K562 (cell line): ENCODE data around the gene PTPRE. TPM values are rescaled to one million over a fixed set of nuclear protein-coding genes. Genes with fewer than 3 reads are reported as not detected.

Experiments used
- ATAC-seq: fragments of 200-7000 bp; cut with Tn5 transposase; 3 replicates; pipeline ENCODE4 v1.9.1; 2020; ENCODE audit warnings: moderate library complexity
- BruUV-seq: library from RNA; stranded (reverse); fragments of 400-500 nt; replicated peaks from 2 replicates; lab custom pipeline; 2021; lab: Mats Ljungman, UMichigan
- CTCF ChIA-PET: fragments of 300-600 bp; formaldehyde crosslinking; extraction: SDS; loops from one replicate; lab custom pipeline; 2021; ENCODE audit warnings: low intra/inter-chr PET ratio; lab: Yijun Ruan, JAX
- POLR2A ChIA-PET: fragments of 300-600, 350-650 bp; sonication (Branson Sonifier 250); formaldehyde crosslinking; extraction: SDS; loops from one replicate; lab custom pipeline; 2021; ENCODE audit warnings: antibody characterized with exemption, inconsistent platforms; lab: Yijun Ruan, JAX
- DNase-seq, 4 experiments: peaks; one replicate each; pipeline versions ENCODE4 v3.0.0 to v3.0.0-alpha.2; 2011 to 2018; ENCODE audit warnings: low spot score in 3 of 4, mixed read lengths in 3 of 4; ENCODE audit errors: extremely low read depth in 1 of 4
- FAIRE-seq: peaks from 2 replicates; lab custom pipeline; 2011; peaks lifted over from hg19 to GRCh38; lab: Jason Lieb, UNC
- H2AFZ ChIP-seq: 2 replicates; pipeline ENCODE4 v1.6.0; 2011; ENCODE audit warnings: low read depth, low read length, control low read depth, inconsistent platforms
- H3K27ac ChIP-seq: fragments of 200-600 bp; 3 replicates; pipeline ENCODE4 v1.8.0; 2011; ENCODE audit warnings: low read depth, mild to moderate bottlenecking, control low read depth, inconsistent platforms, low read length, moderate library complexity, mixed read lengths; ENCODE audit errors: extremely low read depth
- H3K27me3 ChIP-seq, 2 experiments: fragments of 300-600 bp in 1 of 2; 2 replicates in 1 of 2; 3 replicates in 1 of 2; pipeline versions ENCODE4 v1.6.0 to v1.8.0; 2011; ENCODE audit warnings: inconsistent platforms in 2 of 2, low read length in 2 of 2, mild to moderate bottlenecking in 1 of 2, mixed read lengths in 1 of 2, moderate library complexity in 1 of 2; ENCODE audit not compliant: control insufficient read depth in 2 of 2, insufficient read depth in 2 of 2
- H3K36me3 ChIP-seq: fragments of 300-600 bp; 3 replicates; pipeline ENCODE4 v1.8.0; 2011; ENCODE audit warnings: mild to moderate bottlenecking, low read length, inconsistent platforms; ENCODE audit not compliant: control insufficient read depth, insufficient read depth
- H3K4me1 ChIP-seq, 2 experiments: fragments of 200-600 bp in 1 of 2; replicated peaks in 1 of 2; 2 replicates in 1 of 2; 3 replicates in 1 of 2; pipeline versions ENCODE4 v1.5.1 to v1.8.0; 2011; ENCODE audit warnings: inconsistent platforms in 2 of 2, low read length in 2 of 2, mild to moderate bottlenecking in 1 of 2, mixed read lengths in 1 of 2, moderate library complexity in 1 of 2; ENCODE audit not compliant: control insufficient read depth in 2 of 2, insufficient read depth in 2 of 2
- H3K4me2 ChIP-seq: 2 replicates; pipeline ENCODE4 v1.6.1; 2011; ENCODE audit warnings: low read length, control low read depth, inconsistent platforms, mixed read lengths; ENCODE audit not compliant: insufficient read depth
- H3K4me3 ChIP-seq: fragments of 200-600 bp; sonication (generic), shearing (Covaris generic); 2 replicates; pipeline ENCODE4 v1.5.1; 2016; ENCODE audit warnings: control low read depth, inconsistent platforms
- H3K79me2 ChIP-seq: fragments of 200-600 bp; 3 replicates; pipeline ENCODE4 v1.8.0; 2011; ENCODE audit warnings: low read length, inconsistent platforms; ENCODE audit not compliant: control insufficient read depth, insufficient read depth
- H3K9ac ChIP-seq, 2 experiments: 2 replicates each; pipeline versions ENCODE4 v1.6.0 to v1.6.1; 2011; ENCODE audit warnings: low read depth in 2 of 2, low read length in 2 of 2, control low read depth in 1 of 2, inconsistent platforms in 1 of 2, mild to moderate bottlenecking in 1 of 2, mixed read lengths in 1 of 2; ENCODE audit not compliant: insufficient read depth in 1 of 2
- H3K9me1 ChIP-seq: one replicate; pipeline ENCODE4 v1.6.0; 2011; ENCODE audit warnings: inconsistent platforms, mild to moderate bottlenecking, low read length, moderate library complexity; ENCODE audit not compliant: control insufficient read depth, insufficient read depth
- H3K9me3 ChIP-seq: replicated peaks from 2 replicates; pipeline ENCODE4 v1.5.1; 2011; ENCODE audit warnings: low read depth, low read length, inconsistent platforms; ENCODE audit not compliant: control insufficient read depth, insufficient read depth
- H4K20me1 ChIP-seq: replicated peaks from 2 replicates; pipeline ENCODE4 v1.6.1; 2011; ENCODE audit warnings: low read length, inconsistent platforms, mixed read lengths; ENCODE audit not compliant: control insufficient read depth, insufficient read depth
- HINFP ChIP-seq: fragments of 450-650 bp; conservative IDR thresholded peaks from 2 replicates; pipeline ENCODE4 v1.6.1; 2016; ENCODE audit warnings: missing genetic modification characterization, low read depth, mild to moderate bottlenecking, control low read depth, missing compliant biosample characterization
- KAT8 ChIP-seq: fragments of 450-650 bp; IDR thresholded peaks from 2 replicates; pipeline ENCODE4 v1.6.1; 2016; ENCODE audit warnings: low read depth, mild to moderate bottlenecking
- NKRF ChIP-seq: fragments of 450-650 bp; IDR thresholded peaks from 2 replicates; pipeline ENCODE4 v1.6.1; 2016; ENCODE audit warnings: borderline replicate concordance
- NR0B1 ChIP-seq: fragments of 450-650 bp; IDR thresholded peaks from one replicate; pipeline ENCODE4 v1.6.1; 2018; ENCODE audit warnings: mild to moderate bottlenecking, moderate library complexity; ENCODE audit not compliant: partially characterized antibody
- NR2C2 ChIP-seq, 2 experiments: fragments of 200-800 bp in 1 of 2; sonication (Bioruptor generic) in 1 of 2; sonication (generic) in 1 of 2; formaldehyde crosslinking in 1 of 2; IDR thresholded peaks; 2 replicates each; pipeline versions ENCODE4 v1.6.1 to v1.8.0; 2016 to 2022; ENCODE audit warnings: mild to moderate bottlenecking in 1 of 2, missing compliant biosample characterization in 1 of 2, missing genetic modification characterization in 1 of 2, missing genetic modification reagents in 1 of 2
- PATZ1 ChIP-seq: fragments of 250-450 bp; sonication (Bioruptor Pico); IDR thresholded peaks from 2 replicates; pipeline ENCODE4 v1.5.0; 2020; ENCODE audit warnings: mild to moderate bottlenecking, borderline replicate concordance
- RHOXF2B ChIP-seq: fragments of 250-450 bp; sonication (Bioruptor Pico); conservative IDR thresholded peaks from 2 replicates; pipeline ENCODE4 v1.5.1; 2021
- TAF15 ChIP-seq: fragments of 200-400 bp; formaldehyde crosslinking; IDR thresholded peaks from 2 replicates; pipeline ENCODE4 v1.6.1; 2017; ENCODE audit warnings: mild to moderate bottlenecking, low read depth, low read length, moderate library complexity
- TFAM ChIP-seq: fragments of 250-450 bp; sonication (Bioruptor Pico); conservative IDR thresholded peaks from 2 replicates; pipeline ENCODE4 v1.5.0; 2021; ENCODE audit warnings: mild to moderate bottlenecking, moderate library complexity
- ZNF212 ChIP-seq: fragments of 450-650 bp; formaldehyde crosslinking; IDR thresholded peaks from 2 replicates; pipeline ENCODE4 v1.4.0; 2020; ENCODE audit warnings: mild to moderate bottlenecking
- ZNF584 ChIP-seq: fragments of 200-800 bp; sonication (Bioruptor generic); IDR thresholded peaks from 2 replicates; pipeline ENCODE4 v1.6.1; 2016; ENCODE audit warnings: low read depth, mild to moderate bottlenecking, missing genetic modification characterization, missing compliant biosample characterization
- ZNF695 ChIP-seq: fragments of 450-650 bp; formaldehyde crosslinking; IDR thresholded peaks from 2 replicates; pipeline ENCODE4 v1.4.0; 2020; ENCODE audit warnings: mild to moderate bottlenecking, moderate library complexity
- ZNF79 ChIP-seq: fragments of 250-450 bp; sonication (Bioruptor Pico); IDR thresholded peaks from 2 replicates; pipeline ENCODE4 v1.4.0; 2020; ENCODE audit warnings: low read depth, mild to moderate bottlenecking, moderate library complexity
- ZNF830 ChIP-seq: fragments of 250-450 bp; sonication (Bioruptor Pico); IDR thresholded peaks from 2 replicates; pipeline ENCODE4 v1.5.0; 2021; ENCODE audit warnings: mild to moderate bottlenecking
- WGBS: fragments of 100-300 bp; shearing (Covaris generic); methylation state at CpG from one replicate; pipeline ENCODE4 v1.1.6; 2016; ENCODE audit warnings: low coverage, mixed read lengths; ENCODE audit not compliant: insufficient coverage; ENCODE audit errors: missing lambda C conversion rate; 5-methylcytosine and 5-hydroxymethylcytosine counted together
- in situ Hi-C: fragments of 300-500 bp; cut with MboI; formaldehyde crosslinking; loops from 4 replicates; pipeline ENCODE4 v1.15.0; 2018; ENCODE audit warnings: inconsistent platforms, mixed read lengths
- intact Hi-C: fragments of 100-400 bp; cut with micrococcal nuclease; formaldehyde crosslinking; loops from 2 replicates; pipeline ENCODE4 v1.14.2; 2022
- polyA plus RNA-seq, 8 experiments: library from polyadenylated mRNA; depleted of rRNA in 4 of 8; stranded (reverse) in 5 of 8; unstranded in 3 of 8; fragments of >200 nt; fragmentation: Nextera tagmentation in 2 of 8; fragmentation: Illumina TruSeq in 1 of 8; extraction: Ambion mirVana in 2 of 8; extraction: Trizol in 1 of 8; gene quantifications; 2 replicates each; pipeline versions ENCODE4 v1.2.1 to v1.2.3, GENCODE V29; 2011 to 2014; ENCODE audit warnings: inconsistent platforms in 1 of 8, missing spikeins in 1 of 8
- total RNA-seq, 7 experiments: library from RNA; depleted of rRNA in 6 of 7; stranded (reverse); fragments of >200 nt in 6 of 7; fragmentation: Illumina TruSeq in 2 of 7; extraction: Trizol in 2 of 7; gene quantifications; 2 replicates each; pipeline versions ENCODE4 v1.2.1 to v1.2.3, GENCODE V29; 2011 to 2021; ENCODE audit warnings: low replicate concordance in 1 of 7

Gene PTPRE
- total and polyA plus RNA-seq, 9 of the 15 experiments (the other 6 are each of a cell fraction or from before 2014, with no cell fraction given), result 0.01 to 0.13 (median 0.04) TPM; not detected in 4

GRCh38 chr10:128040096-128040495, 133.2 kb downstream of the PTPRE start:
- Histone ChIP-seq H3K9ac (no peak overlapping the region), H2AFZ (no peak overlapping the region), H3K36me3 (no peaks in the 10 kb centered on the region), H4K20me1 (no peaks in the 10 kb centered on the region; the same call in 1 of the 2 replicates), H3K79me2 (no peaks in the 10 kb centered on the region), H3K4me1 (no peaks in the 10 kb centered on the region), H3K9me3 (no peaks in the 10 kb centered on the region), H3K27me3 (peaks cover 0 to 18% of the 10 kb centered on the region in 2 experiments; a peak in 2 of 5 replicates), H3K4me3 (no peak overlapping the region), H3K27ac (no peak overlapping the region), H3K4me2 (no peak overlapping the region), H3K9me1 (peaks cover 2% of the 10 kb centered on the region)
- FAIRE-seq (no peak), DNase-seq (no peak), ATAC-seq (no peak)
- TF ChIP-seq RHOXF2B (CRISPR knock-in tag) (no peak), TAF15 (no peak), ZNF212 (CRISPR knock-in tag) (no peak), ZNF584 (CRISPR knock-in tag) (no peak), TFAM (CRISPR knock-in tag) (no peak), ZNF79 (CRISPR knock-in tag) (no peak), PATZ1 (no peak), NKRF (no peak), NR0B1 (no peak), NR2C2 (CRISPR knock-in tag; IDR thresholded peaks at IDR 0.05) (no peak), NR2C2 (tag; IDR thresholded peaks at IDR 0.05) (no peak), ZNF830 (CRISPR knock-in tag) (no peak), KAT8 (no peak), ZNF695 (no peak), HINFP (tag) (no peak)
- in situ Hi-C loops, result no loop called here
- no TSS peak for BruUV-seq
- CTCF ChIA-PET, result no interaction called here
- POLR2A ChIA-PET, result interaction anchor here (0.6 kb wide), 1 partner anchor 19 kb away, joined by 3 read pairs; no protein-coding TSS in a partner anchor
- 0% methylated on average over 7 of the region's 8 CpGs for WGBS
- intact Hi-C loops, result no loop called here
